Testis (tissue), 3 donors: ENCODE results near the gene FBXW7. TPM values are rescaled to one million over a fixed set of nuclear protein-coding genes. Genes with fewer than 3 reads are reported as not detected.

Source experiments
- DNase-seq: peaks from one replicate; pipeline ENCODE4 v3.0.0-alpha.2; 2019
- H3K27ac ChIP-seq, 2 donors: fragments of 200-600 bp; sonication (generic); one replicate each; pipeline ENCODE4 v1.5.1; 2019
- H3K27me3 ChIP-seq: fragments of 200-600 bp; sonication (generic); one replicate; pipeline ENCODE4 v1.5.1; 2019
- H3K36me3 ChIP-seq: fragments of 200-600 bp; sonication (generic); one replicate; pipeline ENCODE4 v1.5.1; 2017; ENCODE audit warnings: low read depth; ENCODE audit errors: missing control alignments
- H3K4me1 ChIP-seq: fragments of 200-600 bp; sonication (generic); one replicate; pipeline ENCODE4 v1.5.1; 2019
- H3K4me3 ChIP-seq, 2 donors: fragments of 200-600 bp; sonication (generic); one replicate each; pipeline ENCODE4 v1.5.1; 2017 to 2019
- H3K9me3 ChIP-seq: fragments of 200-600 bp; sonication (generic); one replicate; pipeline ENCODE4 v1.5.1; 2017
- CTCF ChIP-seq, 3 experiments: fragments of 450-650 bp in 2 of 3; fragments of 200-600 bp in 1 of 3; sonication (generic) in 1 of 3; IDR thresholded peaks; one replicate each; pipeline ENCODE4 v1.5.1; 2016 to 2019; ENCODE audit warnings: antibody characterized with exemption in 3 of 3, mild to moderate bottlenecking in 2 of 3, moderate library complexity in 1 of 3
- POLR2A ChIP-seq: fragments of 450-650 bp; IDR thresholded peaks from one replicate; pipeline ENCODE4 v1.6.1; 2017; ENCODE audit warnings: antibody characterized with exemption, mild to moderate bottlenecking, moderate library complexity
- WGBS, 2 donors: methylation state at CpG; one replicate each; pipeline ENCODE4 v1.1.5; 2018; 5-methylcytosine and 5-hydroxymethylcytosine counted together
- intact Hi-C: fragments of 100-400 bp; cut with DNase I; formaldehyde crosslinking; loops from one replicate; pipeline ENCODE4 v1.15.1; 2023; ENCODE audit warnings: low total_unique reads
- polyA plus RNA-seq: library from polyadenylated mRNA; stranded (reverse); fragments of 350-450 nt; fragmentation: Illumina TruSeq; extraction: RNeasy Lipid Tissue Mini Kit (QIAGEN cat#74804); gene quantifications from one replicate; pipeline ENCODE4 v1.2.3, GENCODE V29; 2014; ENCODE audit warnings: low read depth, low replicate concordance; ENCODE audit not compliant: insufficient read depth
- total RNA-seq, 2 donors: library from RNA; depleted of rRNA; stranded (reverse); fragments of >200 nt; gene quantifications; one replicate each; pipeline ENCODE4 v1.2.3, GENCODE V29; 2016

The FBXW7 gene
- total and polyA plus RNA-seq, 3 donors from 2014 or later = 44.8 to 68.5 (median 55.4) TPM

GRCh38 chr4:152486429-152487389 is 49.2 kb downstream of the FBXW7 start:
- no peaks in the 10 kb centered on the region for H3K27me3 ChIP-seq
- no peak for DNase-seq
- intact Hi-C loops = no loop called here
- TF ChIP-seq CTCF (IDR thresholded peaks at IDR 0.05) = no peak
- no peak for TF ChIP-seq POLR2A
- no peak overlapping the region for H3K27ac ChIP-seq
- no peaks in the 10 kb centered on the region for H3K36me3 ChIP-seq
- 83 to 87% methylated on average over 7 of the region's 7 CpGs for WGBS, 2 donors
- H3K4me3 ChIP-seq = no peak overlapping the region
- H3K4me1 ChIP-seq = no peaks in the 10 kb centered on the region
- no peaks in the 10 kb centered on the region for H3K9me3 ChIP-seq

GRCh38 chr4:152485726-152486276 is 50.1 kb downstream of the FBXW7 start:
- no peak overlapping the region for H3K27ac ChIP-seq
- TF ChIP-seq CTCF (IDR thresholded peaks at IDR 0.05) (no peak), POLR2A (no peak)
- intact Hi-C loops = no loop called here
- 76 to 82% methylated on average over 6 of the region's 6 CpGs for WGBS, 2 donors
- no peaks in the 10 kb centered on the region for H3K4me1 ChIP-seq
- DNase-seq = no peak
- H3K36me3 ChIP-seq = no peaks in the 10 kb centered on the region
- no peaks in the 10 kb centered on the region for H3K27me3 ChIP-seq
- no peak overlapping the region for H3K4me3 ChIP-seq
- no peaks in the 10 kb centered on the region for H3K9me3 ChIP-seq

- H3K9me3 ChIP-seq = no peaks in the 10 kb centered on the region
- TF ChIP-seq CTCF (IDR thresholded peaks at IDR 0.05) = no peak
- no peak for TF ChIP-seq POLR2A
- H3K27me3 ChIP-seq = no peaks in the 10 kb centered on the region
- DNase-seq = no peak
- intact Hi-C loops = no loop called here
- 95 to 100% methylated on average over 2 of the region's 2 CpGs for WGBS, 2 donors
- H3K36me3 ChIP-seq = no peaks in the 10 kb centered on the region
- no peak overlapping the region for H3K27ac ChIP-seq
- H3K4me1 ChIP-seq = no peaks in the 10 kb centered on the region
- H3K4me3 ChIP-seq = no peak overlapping the region
Observed at GRCh38 chr4:152482211-152482610, 53.7 kb downstream of the FBXW7 start.

- no peak for DNase-seq
- Histone ChIP-seq H3K4me3 (no peak overlapping the region), H3K36me3 (no peaks in the 10 kb centered on the region), H3K27me3 (no peaks in the 10 kb centered on the region), H3K27ac (no peak overlapping the region), H3K4me1 (no peaks in the 10 kb centered on the region), H3K9me3 (no peaks in the 10 kb centered on the region)
- TF ChIP-seq CTCF (IDR thresholded peaks at IDR 0.05) = no peak
- TF ChIP-seq POLR2A = no peak
- intact Hi-C loops = no loop called here
- 87 to 93% methylated on average over 2 of the region's 2 CpGs for WGBS, 2 donors
Observed at GRCh38 chr4:152480901-152481300, 55.0 kb downstream of the FBXW7 start.
